ENCODE measurements around the gene SIDT1. TPM values are rescaled to one million over a fixed set of nuclear protein-coding genes. Genes with fewer than 3 reads are reported as not detected.

Gene SIDT1
- total RNA-seq, 2 experiments from 2014 or later, result 23.9 to 25.5 TPM

Other genes starting within 250 kb of the SIDT1 start
- 1 to 10 TPM; 3.3 to 5.1 TPM for gene CFAP44, start 91.1 kb upstream of the SIDT1 start, total RNA-seq
- 10 to 100 TPM; 15.7 to 20.7 TPM for gene SPICE1, start 17.4 kb upstream of the SIDT1 start, total RNA-seq
- gene USF3, start 164.1 kb downstream of the SIDT1 start, total RNA-seq, result 10 to 100 TPM; 19.9 to 20.1 TPM
- gene NAA50, start 213.7 kb downstream of the SIDT1 start, total RNA-seq, result 100 to 1,000 TPM; 104 to 106 TPM
- gene ATP6V1A, start 214.5 kb downstream of the SIDT1 start, total RNA-seq, result 10 to 100 TPM; 41.7 to 42.4 TPM